Lung (tissue), 12 donors: Measurements from ENCODE around the gene G2E3. TPM values are rescaled to one million over a fixed set of nuclear protein-coding genes. Genes with fewer than 3 reads are reported as not detected.

Experiments
- ATAC-seq: fragments of 200-7000 bp; cut with Tn5 transposase; one replicate; pipeline ENCODE4 v1.9.1; 2020; ENCODE audit warnings: moderate number of reproducible peaks; ENCODE audit not compliant: insufficient read depth, low FRiP score
- DNase-seq, 3 donors: peaks; one replicate each; pipeline ENCODE4 v3.0.0-alpha.2; 2013 to 2017
- H3K27ac ChIP-seq, 2 donors: one replicate each; pipeline ENCODE4 v1.5.1; 2013; ENCODE audit warnings: mild to moderate bottlenecking in 2 of 2, moderate library complexity in 2 of 2, control low read depth in 1 of 2, inconsistent platforms in 1 of 2, low read depth in 1 of 2, low read length in 1 of 2
- H3K27me3 ChIP-seq, 3 donors: one replicate each; pipeline ENCODE4 v1.5.1; 2013; ENCODE audit warnings: low read length in 2 of 3; ENCODE audit not compliant: control insufficient read depth in 3 of 3, insufficient read depth in 3 of 3
- H3K36me3 ChIP-seq, 4 donors: one replicate each; pipeline ENCODE4 v1.5.1; 2013; ENCODE audit warnings: low read length in 4 of 4, mild to moderate bottlenecking in 1 of 4, moderate library complexity in 1 of 4; ENCODE audit not compliant: control insufficient read depth in 4 of 4, insufficient read depth in 4 of 4
- H3K4me1 ChIP-seq, 5 donors: one replicate each; pipeline ENCODE4 v1.5.1; 2013; ENCODE audit warnings: low read length in 5 of 5, mild to moderate bottlenecking in 2 of 5, moderate library complexity in 1 of 5; ENCODE audit not compliant: control insufficient read depth in 5 of 5, insufficient read depth in 5 of 5
- H3K4me3 ChIP-seq: one replicate; pipeline ENCODE4 v1.5.1; 2013; ENCODE audit warnings: mild to moderate bottlenecking, control low read depth, moderate library complexity
- H3K9ac ChIP-seq, 2 donors: one replicate each; pipeline ENCODE4 v1.5.1; 2013; ENCODE audit warnings: low read length in 2 of 2, control low read depth in 1 of 2; ENCODE audit not compliant: insufficient read depth in 1 of 2
- H3K9me3 ChIP-seq, 4 donors: one replicate each; pipeline ENCODE4 v1.5.1; 2013; ENCODE audit warnings: low read length in 3 of 4, mild to moderate bottlenecking in 1 of 4, moderate library complexity in 1 of 4; ENCODE audit not compliant: control insufficient read depth in 4 of 4, insufficient read depth in 3 of 4
- WGBS, 2 donors: extraction: QIAGEN DNeasy Blood & Tissue Kit; methylation state at CpG; one replicate each; pipeline ENCODE4 v1.1.7; 2013; 5-methylcytosine and 5-hydroxymethylcytosine counted together
- polyA plus RNA-seq, 2 donors: library from polyadenylated mRNA; stranded (reverse); fragments of 200-250 nt; gene quantifications; one replicate each; pipeline ENCODE4 v1.2.1, GENCODE V29; 2013
- total RNA-seq, 2 donors: library from RNA; depleted of rRNA in 1 of 2; stranded (reverse); fragments of >200 nt in 1 of 2; gene quantifications; one replicate each; pipeline ENCODE4 v1.2.1, GENCODE V29; 2014 to 2021
- TF ChIP-seq, protein P1 (sequence below): IDR thresholded peaks from 2 replicates; pipeline ENCODE4 v1.5.1; 2012; ENCODE audit warnings: mild to moderate bottlenecking; ENCODE audit errors: control extremely low read depth, extremely low read depth
- donor health status: control.
- donor health status: control.
- donor health status: Bipolar disorder and iron deficiency.
- donor health status: healthy.
- donor health status: DM: yes; HTN: yes; CAD: no.

Gene G2E3
- total and polyA plus RNA-seq, 4 donors: 3.8 to 24.5 (median 8.5) TPM

DNA sequence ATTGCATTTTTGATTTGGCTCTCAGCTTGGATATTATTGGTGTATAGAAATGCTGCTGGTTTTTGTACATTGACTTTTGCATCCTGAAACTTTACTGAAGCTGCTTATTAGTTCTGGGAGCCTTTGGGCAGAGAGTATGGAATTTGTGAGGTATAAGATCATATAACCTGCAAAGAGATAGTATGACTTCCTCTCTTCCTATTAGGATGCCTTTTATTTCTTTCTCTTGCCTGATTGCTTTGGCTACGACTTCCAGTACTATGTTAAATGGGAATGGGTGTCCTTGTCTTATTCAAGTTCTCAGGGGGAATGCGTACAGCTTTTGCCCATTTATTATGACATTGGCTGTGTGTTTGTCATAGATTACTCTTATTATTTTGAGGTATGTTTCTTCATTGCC is 86.6 kb downstream of the G2E3 start:
- Histone ChIP-seq H3K36me3 (peaks cover 9 to 32% (median 21%) of the 10 kb centered on the region in 4 donors), H3K9me3 (peaks cover 0 to 6% (median 2%) of the 10 kb centered on the region in 4 donors), H3K27ac (no peak overlapping the region), H3K27me3 (no peaks in the 10 kb centered on the region), H3K4me1 (no peaks in the 10 kb centered on the region), H3K4me3 (no peak overlapping the region), H3K9ac (no peak overlapping the region)
- TF ChIP-seq, protein P1, sequence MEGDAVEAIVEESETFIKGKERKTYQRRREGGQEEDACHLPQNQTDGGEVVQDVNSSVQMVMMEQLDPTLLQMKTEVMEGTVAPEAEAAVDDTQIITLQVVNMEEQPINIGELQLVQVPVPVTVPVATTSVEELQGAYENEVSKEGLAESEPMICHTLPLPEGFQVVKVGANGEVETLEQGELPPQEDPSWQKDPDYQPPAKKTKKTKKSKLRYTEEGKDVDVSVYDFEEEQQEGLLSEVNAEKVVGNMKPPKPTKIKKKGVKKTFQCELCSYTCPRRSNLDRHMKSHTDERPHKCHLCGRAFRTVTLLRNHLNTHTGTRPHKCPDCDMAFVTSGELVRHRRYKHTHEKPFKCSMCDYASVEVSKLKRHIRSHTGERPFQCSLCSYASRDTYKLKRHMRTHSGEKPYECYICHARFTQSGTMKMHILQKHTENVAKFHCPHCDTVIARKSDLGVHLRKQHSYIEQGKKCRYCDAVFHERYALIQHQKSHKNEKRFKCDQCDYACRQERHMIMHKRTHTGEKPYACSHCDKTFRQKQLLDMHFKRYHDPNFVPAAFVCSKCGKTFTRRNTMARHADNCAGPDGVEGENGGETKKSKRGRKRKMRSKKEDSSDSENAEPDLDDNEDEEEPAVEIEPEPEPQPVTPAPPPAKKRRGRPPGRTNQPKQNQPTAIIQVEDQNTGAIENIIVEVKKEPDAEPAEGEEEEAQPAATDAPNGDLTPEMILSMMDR: no peak
- ATAC-seq (no peak), DNase-seq (no peak)
- WGBS, 2 donors: 99 to 100% methylated on average over 2 of the region's 2 CpGs

DNA sequence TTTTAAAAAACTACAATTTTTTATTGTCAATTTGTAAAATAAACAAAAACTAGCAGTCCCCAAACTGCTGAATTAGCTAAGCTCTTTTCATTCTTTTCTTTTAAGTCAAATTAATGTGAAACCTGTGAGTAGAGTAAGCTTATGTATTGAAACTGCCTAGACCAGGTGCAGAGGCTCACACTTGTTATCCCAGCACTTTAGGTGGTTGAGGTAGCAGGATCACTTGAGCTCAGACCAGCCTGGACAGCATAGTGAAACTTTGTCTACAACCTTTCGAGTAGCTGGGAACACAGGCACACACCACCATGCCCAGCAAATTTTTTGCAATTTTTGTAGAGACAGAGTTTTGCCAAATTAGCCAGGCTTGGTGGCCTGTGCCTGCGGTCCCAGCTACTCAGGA is 89.5 kb downstream of the G2E3 start:
- peaks cover 10 to 36% (median 30%) of the 10 kb centered on the region in 4 donors for H3K36me3 ChIP-seq
- TF ChIP-seq, protein P1: no peak

DNA sequence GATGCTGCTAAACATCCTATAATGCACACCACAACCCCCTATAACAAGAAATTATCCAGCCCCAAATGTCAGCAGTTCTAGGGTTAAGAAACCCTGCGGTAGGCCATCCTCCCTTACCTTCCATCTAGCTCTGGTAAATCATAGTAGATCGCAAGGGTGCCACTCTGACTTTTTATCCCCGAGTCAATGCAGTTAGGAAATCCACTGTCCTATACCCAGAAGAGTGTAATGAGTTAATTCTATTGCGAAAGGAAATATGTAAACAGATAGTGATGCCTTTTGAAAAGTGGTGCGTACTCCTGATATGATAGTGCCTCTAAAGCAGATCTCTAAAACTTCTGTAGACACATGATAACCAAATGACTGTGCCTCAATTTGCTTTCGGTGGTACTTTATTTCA is 93.0 kb downstream of the G2E3 start:
- peaks cover 16 to 46% (median 30%) of the 10 kb centered on the region in 4 donors for H3K36me3 ChIP-seq
- 79 to 83% methylated on average over 6 of the region's 6 CpGs for WGBS, 2 donors
- no peak overlapping the region for H3K4me3 ChIP-seq
- H3K9me3 ChIP-seq: no peaks in the 10 kb centered on the region
- H3K27ac ChIP-seq: no peak overlapping the region
- TF ChIP-seq, protein P1: no peak
- H3K27me3 ChIP-seq: no peaks in the 10 kb centered on the region
- DNase-seq (no peak), ATAC-seq (no peak)
- no peaks in the 10 kb centered on the region for H3K4me1 ChIP-seq
- H3K9ac ChIP-seq: no peak overlapping the region

More for the DNA sequence above, 89.5 kb downstream of the G2E3 start:
- Histone ChIP-seq H3K9me3 (peaks cover 0 to 6% (median 2%) of the 10 kb centered on the region in 4 donors), H3K4me3 (no peak overlapping the region), H3K9ac (no peak overlapping the region), H3K4me1 (no peaks in the 10 kb centered on the region), H3K27me3 (no peaks in the 10 kb centered on the region), H3K27ac (no peak overlapping the region)
- no peak for ATAC-seq
- 98 to 100% methylated on average over 2 of the region's 2 CpGs for WGBS, 2 donors
- no peak for DNase-seq

DNA sequence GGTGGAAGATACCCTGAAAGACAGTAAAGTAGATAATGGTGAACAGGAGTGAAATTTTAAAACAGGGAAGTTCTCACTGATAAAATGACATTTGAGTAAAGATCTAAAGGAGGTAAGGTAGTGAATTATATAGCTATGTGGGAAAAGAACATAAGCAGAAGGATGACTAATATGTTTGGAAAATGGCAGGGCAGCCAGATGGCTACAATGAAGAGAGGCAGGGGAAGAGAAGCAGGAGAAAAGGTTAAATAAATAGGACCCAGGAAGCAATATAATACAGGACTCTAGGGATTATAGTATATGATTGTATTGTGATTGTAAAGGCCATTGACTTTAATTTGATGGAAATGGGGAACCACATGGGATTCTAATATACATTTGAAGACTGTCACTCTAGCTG is 96.2 kb downstream of the G2E3 start:
- TF ChIP-seq, protein P1: no peak
- DNase-seq (no peak), ATAC-seq (no peak)
- Histone ChIP-seq H3K27ac (no peak overlapping the region), H3K4me3 (no peak overlapping the region), H3K4me1 (no peaks in the 10 kb centered on the region), H3K36me3 (peaks cover 14 to 47% (median 28%) of the 10 kb centered on the region in 4 donors), H3K9me3 (no peaks in the 10 kb centered on the region), H3K9ac (no peak overlapping the region), H3K27me3 (no peaks in the 10 kb centered on the region)
